ENCODE measurements around the gene POTEE.
"Not testable (repeated sequence)": the region's sequence is repeated elsewhere in the genome, so short reads cannot be mapped to it uniquely, and the experiment has no call there.

POTEE gene

DNA sequence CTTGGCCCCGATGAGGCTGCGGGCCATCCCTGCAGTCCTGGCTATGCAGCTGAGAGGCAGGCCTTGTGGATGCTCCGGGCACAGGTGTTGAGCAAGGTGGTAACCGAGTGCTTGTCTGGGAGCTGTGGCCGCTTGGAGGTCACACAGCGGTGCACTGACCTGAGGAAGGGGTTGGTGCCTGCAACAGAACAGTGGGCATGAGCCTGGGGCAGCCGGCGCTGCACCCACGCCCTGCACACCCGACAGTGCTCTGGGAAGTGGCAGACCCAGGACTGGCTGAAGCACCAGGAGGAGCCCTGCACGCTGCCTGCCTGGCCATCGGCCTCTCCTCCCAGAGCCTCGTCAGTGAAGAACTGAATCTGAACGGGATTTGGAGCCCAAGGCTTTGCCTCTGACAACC, 8.2 kb upstream of the POTEE start:
- Histone ChIP-seq H4K20me1 (ENCODE audit: insufficient read depth, low read length) (no peaks in the 10 kb centered on the region), H3K4me3 (ENCODE audit: low read length) (no peak overlapping the region), H3K9ac (ENCODE audit: low read length) (no peak overlapping the region), H2AFZ (ENCODE audit: low read depth, low read length) (no peak overlapping the region), H3K27me3 (ENCODE audit: low read depth, low read length) (no peaks in the 10 kb centered on the region), H3K27ac (ENCODE audit: low read length) (no peak overlapping the region), H3K4me2 (ENCODE audit: low read length) (no peak overlapping the region), H3K4me1 (ENCODE audit: low read length) (no peaks in the 10 kb centered on the region), H3K36me3 (replicated peaks; ENCODE audit: low read depth, low read length) (no peaks in the 10 kb centered on the region), H3K9me3 (ENCODE audit: insufficient read depth, low read length) (no peaks in the 10 kb centered on the region), H3K79me2 (ENCODE audit: low read length) (no peaks in the 10 kb centered on the region)
- no peak for TF ChIP-seq EZH2phosphoT487 (IDR thresholded peaks at IDR 0.05; ENCODE audit: low read depth)
- TF ChIP-seq, protein P1, sequence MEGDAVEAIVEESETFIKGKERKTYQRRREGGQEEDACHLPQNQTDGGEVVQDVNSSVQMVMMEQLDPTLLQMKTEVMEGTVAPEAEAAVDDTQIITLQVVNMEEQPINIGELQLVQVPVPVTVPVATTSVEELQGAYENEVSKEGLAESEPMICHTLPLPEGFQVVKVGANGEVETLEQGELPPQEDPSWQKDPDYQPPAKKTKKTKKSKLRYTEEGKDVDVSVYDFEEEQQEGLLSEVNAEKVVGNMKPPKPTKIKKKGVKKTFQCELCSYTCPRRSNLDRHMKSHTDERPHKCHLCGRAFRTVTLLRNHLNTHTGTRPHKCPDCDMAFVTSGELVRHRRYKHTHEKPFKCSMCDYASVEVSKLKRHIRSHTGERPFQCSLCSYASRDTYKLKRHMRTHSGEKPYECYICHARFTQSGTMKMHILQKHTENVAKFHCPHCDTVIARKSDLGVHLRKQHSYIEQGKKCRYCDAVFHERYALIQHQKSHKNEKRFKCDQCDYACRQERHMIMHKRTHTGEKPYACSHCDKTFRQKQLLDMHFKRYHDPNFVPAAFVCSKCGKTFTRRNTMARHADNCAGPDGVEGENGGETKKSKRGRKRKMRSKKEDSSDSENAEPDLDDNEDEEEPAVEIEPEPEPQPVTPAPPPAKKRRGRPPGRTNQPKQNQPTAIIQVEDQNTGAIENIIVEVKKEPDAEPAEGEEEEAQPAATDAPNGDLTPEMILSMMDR (IDR thresholded peaks at IDR 0.05; ENCODE audit: low read depth, low read length) = no peak

- not testable (repeated sequence) for H3K9ac ChIP-seq (ENCODE audit: low read length); H3K79me2 ChIP-seq (ENCODE audit: low read length); H3K4me3 ChIP-seq (ENCODE audit: low read length); H4K20me1 ChIP-seq (ENCODE audit: insufficient read depth, low read length); H3K27ac ChIP-seq (ENCODE audit: low read length); H3K36me3 ChIP-seq (replicated peaks; ENCODE audit: low read depth, low read length); H3K9me3 ChIP-seq (ENCODE audit: insufficient read depth, low read length); H3K4me2 ChIP-seq (ENCODE audit: low read length); H2AFZ ChIP-seq (ENCODE audit: low read depth, low read length); H3K4me1 ChIP-seq (ENCODE audit: low read length); H3K27me3 ChIP-seq (ENCODE audit: low read depth, low read length)
Measured at GRCh38 chr2:131207839-131208238, 1.5 kb upstream of the POTEE start.

DNA sequence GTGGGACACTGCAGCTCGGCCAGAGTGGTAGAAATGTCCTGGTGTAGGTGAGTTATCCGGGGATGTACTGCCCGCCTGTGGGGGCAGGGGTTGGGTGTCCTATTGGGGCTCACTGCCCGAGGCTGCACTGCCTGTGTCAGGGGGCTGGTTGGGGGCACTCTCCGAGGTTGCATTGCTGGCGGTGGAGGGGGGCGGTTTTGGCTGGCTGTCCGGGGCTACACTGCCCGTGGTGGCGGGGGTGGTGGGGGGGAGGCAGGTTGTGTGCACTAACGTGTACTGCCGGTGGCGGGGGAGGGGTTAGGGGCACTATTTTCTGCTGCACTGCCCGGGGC, 403 bp downstream of the POTEE start:
- H3K4me3 ChIP-seq (ENCODE audit: low read length); H3K79me2 ChIP-seq (ENCODE audit: low read length); H2AFZ ChIP-seq (ENCODE audit: low read depth, low read length); H4K20me1 ChIP-seq (ENCODE audit: insufficient read depth, low read length); H3K27ac ChIP-seq (ENCODE audit: low read length); H3K9ac ChIP-seq (ENCODE audit: low read length); H3K4me1 ChIP-seq (ENCODE audit: low read length); H3K4me2 ChIP-seq (ENCODE audit: low read length); H3K9me3 ChIP-seq (ENCODE audit: insufficient read depth, low read length); H3K27me3 ChIP-seq (ENCODE audit: low read depth, low read length); H3K36me3 ChIP-seq (replicated peaks; ENCODE audit: low read depth, low read length): not testable (repeated sequence)

DNA sequence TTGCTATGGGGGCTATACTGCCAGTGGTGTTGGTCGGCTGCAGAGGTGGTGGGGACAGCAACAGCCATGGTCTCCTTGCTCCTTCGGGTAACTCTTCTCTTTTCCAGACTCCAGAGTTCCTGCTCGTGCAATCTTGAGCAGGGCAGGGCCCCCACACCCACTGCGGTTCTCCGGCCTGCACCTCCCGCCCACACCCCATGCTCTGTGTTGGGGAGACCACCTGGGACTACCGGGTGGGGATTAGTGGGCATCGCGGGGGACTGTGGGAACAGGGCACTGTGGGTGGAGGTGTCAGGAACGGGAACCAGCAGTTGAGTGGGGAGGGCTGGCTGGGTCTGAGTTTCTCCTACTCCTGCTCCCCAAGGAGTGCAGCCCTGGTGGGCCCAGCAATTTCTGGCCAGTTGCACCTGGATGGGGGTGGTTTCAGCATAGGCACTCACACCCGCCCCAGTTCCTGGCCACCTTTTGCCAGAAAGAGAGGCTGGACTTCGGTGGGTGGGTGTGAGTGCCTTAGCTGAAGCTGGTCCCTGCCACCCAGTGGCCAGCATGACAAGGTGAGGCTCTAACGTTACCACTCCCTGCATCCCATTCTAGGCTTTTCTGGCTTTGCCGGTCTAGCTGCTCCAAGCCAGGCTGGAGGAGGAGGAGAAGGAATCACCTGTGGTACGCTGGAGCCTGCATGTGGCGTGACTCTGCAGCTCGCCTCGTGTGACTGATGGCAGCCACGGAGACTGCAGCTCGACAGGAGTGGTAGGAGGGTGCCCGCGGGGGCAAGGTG, 1.3 kb downstream of the POTEE start:
- H3K4me3 ChIP-seq (ENCODE audit: low read length); H3K27me3 ChIP-seq (ENCODE audit: low read depth, low read length); H3K4me1 ChIP-seq (ENCODE audit: low read length); H4K20me1 ChIP-seq (ENCODE audit: insufficient read depth, low read length); H2AFZ ChIP-seq (ENCODE audit: low read depth, low read length); H3K9me3 ChIP-seq (ENCODE audit: insufficient read depth, low read length); H3K9ac ChIP-seq (ENCODE audit: low read length); H3K27ac ChIP-seq (ENCODE audit: low read length); H3K4me2 ChIP-seq (ENCODE audit: low read length); H3K79me2 ChIP-seq (ENCODE audit: low read length); H3K36me3 ChIP-seq (replicated peaks; ENCODE audit: low read depth, low read length): not testable (repeated sequence)

- not testable (repeated sequence) for H3K27me3 ChIP-seq (ENCODE audit: low read depth, low read length); H3K4me3 ChIP-seq (ENCODE audit: low read length); H3K79me2 ChIP-seq (ENCODE audit: low read length); H3K27ac ChIP-seq (ENCODE audit: low read length); H3K4me2 ChIP-seq (ENCODE audit: low read length); H3K4me1 ChIP-seq (ENCODE audit: low read length); H3K9ac ChIP-seq (ENCODE audit: low read length); H2AFZ ChIP-seq (ENCODE audit: low read depth, low read length); H3K36me3 ChIP-seq (replicated peaks; ENCODE audit: low read depth, low read length); H4K20me1 ChIP-seq (ENCODE audit: insufficient read depth, low read length); H3K9me3 ChIP-seq (ENCODE audit: insufficient read depth, low read length)
Measured at GRCh38 chr2:131217238-131217986, 8.1 kb downstream of the POTEE start.

- H3K4me2 ChIP-seq (ENCODE audit: low read length); H2AFZ ChIP-seq (ENCODE audit: low read depth, low read length); H3K9ac ChIP-seq (ENCODE audit: low read length): not testable (repeated sequence)
Measured at GRCh38 chr2:131235543-131236449, 26.5 kb downstream of the POTEE start.

More at GRCh38 chr2:131235543-131236449, 26.5 kb downstream of the POTEE start:
- not testable (repeated sequence) for H3K9me3 ChIP-seq (ENCODE audit: insufficient read depth, low read length); H3K4me3 ChIP-seq (ENCODE audit: low read length); H3K27ac ChIP-seq (ENCODE audit: low read length); H3K79me2 ChIP-seq (ENCODE audit: low read length); H3K27me3 ChIP-seq (ENCODE audit: low read depth, low read length); H3K4me1 ChIP-seq (ENCODE audit: low read length); H4K20me1 ChIP-seq (ENCODE audit: insufficient read depth, low read length); H3K36me3 ChIP-seq (replicated peaks; ENCODE audit: low read depth, low read length)

Data from OCI-LY3 (cell line).